GM12878 (cell line): ENCODE measurements around the gene PIP5K1A. TPM values are rescaled to one million over a fixed set of nuclear protein-coding genes. Genes with fewer than 3 reads are reported as not detected.

Experiments used
- ATAC-seq: fragments of 200-7000 bp; cut with Tn5 transposase; 3 replicates; pipeline ENCODE4 v1.9.1; 2020; ENCODE audit warnings: mild to moderate bottlenecking, moderate library complexity
- BruUV-seq: library from RNA; stranded (reverse); fragments of 400-500 nt; replicated peaks from 2 replicates; lab custom pipeline; 2021; lab: Mats Ljungman, UMichigan
- CTCF ChIA-PET: fragments of 300-600 bp; sonication (Branson Sonifier 250); formaldehyde crosslinking; extraction: SDS; loops from one replicate; lab custom pipeline; 2021; ENCODE audit warnings: inconsistent platforms; lab: Yijun Ruan, JAX
- POLR2A ChIA-PET: fragments of 350-600 bp; formaldehyde crosslinking; extraction: SDS; loops from one replicate; lab custom pipeline; 2021; ENCODE audit warnings: inconsistent platforms; lab: Charles Lee
- RAD21 ChIA-PET: fragments of 300-600 bp; sonication (Branson Sonifier 250); formaldehyde crosslinking; loops from one replicate; lab custom pipeline; 2023; ENCODE audit warnings: antibody characterized with exemption; ENCODE audit not compliant: unreplicated experiment; lab: Charles Lee
- SMC1A ChIA-PET: fragments of 300-600 bp; sonication (Branson Sonifier 250); formaldehyde crosslinking; loops from one replicate; lab custom pipeline; 2023; ENCODE audit not compliant: unreplicated experiment, uncharacterized antibody; lab: Charles Lee
- DNase-seq: peaks from one replicate; pipeline ENCODE4 v3.0.0-alpha.2; 2011; ENCODE audit warnings: low read depth, low spot score
- FAIRE-seq: peaks from 3 replicates; lab custom pipeline; 2011; peaks lifted over from hg19 to GRCh38; lab: Jason Lieb, UNC
- H2AFZ ChIP-seq: 2 replicates; pipeline ENCODE4 v1.6.0; 2011; ENCODE audit warnings: low read depth, low read length, control low read depth; ENCODE audit not compliant: control insufficient read depth
- H3K27ac ChIP-seq: 2 replicates; pipeline ENCODE4 v1.5.1; 2011; ENCODE audit warnings: control low read depth; ENCODE audit not compliant: control insufficient read depth, insufficient read depth
- H3K27me3 ChIP-seq, 2 experiments: replicated peaks in 1 of 2; 2 replicates each; pipeline versions ENCODE4 v1.6.0 to v1.6.1; 2011; ENCODE audit warnings: low read length in 1 of 2; ENCODE audit not compliant: control insufficient read depth in 2 of 2, insufficient read depth in 2 of 2
- H3K36me3 ChIP-seq, 2 experiments: 2 replicates each; pipeline ENCODE4 v1.5.1; 2011; ENCODE audit warnings: low read length in 1 of 2; ENCODE audit not compliant: control insufficient read depth in 2 of 2, insufficient read depth in 2 of 2
- H3K4me1 ChIP-seq: 2 replicates; pipeline ENCODE4 v1.6.1; 2011; ENCODE audit warnings: mild to moderate bottlenecking, low read length, moderate library complexity, mixed read lengths; ENCODE audit not compliant: control insufficient read depth, insufficient read depth
- H3K4me2 ChIP-seq: 2 replicates; pipeline ENCODE4 v1.6.0; 2011; ENCODE audit warnings: control low read depth; ENCODE audit not compliant: control insufficient read depth, insufficient read depth
- H3K4me3 ChIP-seq: fragments of 200-600 bp; sonication (generic); 2 replicates; pipeline ENCODE4 v1.5.1; 2016
- H3K79me2 ChIP-seq: 2 replicates; pipeline ENCODE4 v1.6.0; 2011; ENCODE audit warnings: low read length; ENCODE audit not compliant: control insufficient read depth, insufficient read depth
- H3K9ac ChIP-seq: 2 replicates; pipeline ENCODE4 v1.8.0; 2011; ENCODE audit warnings: low read length, control low read depth, mixed read lengths; ENCODE audit not compliant: control insufficient read depth, insufficient read depth
- H3K9me3 ChIP-seq: replicated peaks from 3 replicates; pipeline ENCODE4 v1.5.1; 2011; ENCODE audit warnings: mild to moderate bottlenecking, low read length; ENCODE audit not compliant: control insufficient read depth, insufficient read depth
- H4K20me1 ChIP-seq: 2 replicates; pipeline ENCODE4 v1.6.0; 2011; ENCODE audit not compliant: control insufficient read depth, insufficient read depth
- ATF7 ChIP-seq: fragments of 450-650 bp; IDR thresholded peaks from 2 replicates; pipeline ENCODE4 v1.6.1; 2016; ENCODE audit warnings: low read depth, mild to moderate bottlenecking
- EED ChIP-seq: sonication (generic); IDR thresholded peaks from 2 replicates; pipeline ENCODE4 v1.6.1; 2016; ENCODE audit warnings: antibody characterized with exemption, low read depth
- EGR1 ChIP-seq, 2 experiments: IDR thresholded peaks; 1 replicate in 1 of 2; 2 replicates in 1 of 2; pipeline ENCODE4 v1.6.1; 2011 to 2012; ENCODE audit warnings: low read depth in 2 of 2, low read length in 2 of 2, borderline replicate concordance in 1 of 2, mild to moderate bottlenecking in 1 of 2, moderate library complexity in 1 of 2
- MXI1 ChIP-seq: fragments of 150-350 bp; IDR thresholded peaks from 2 replicates; pipeline ENCODE4 v1.6.1; 2011; ENCODE audit warnings: low read depth, mild to moderate bottlenecking, inconsistent platforms, low read length, improper control_type of control experiment
- NR2F1 ChIP-seq: fragments of 450-650 bp; conservative IDR thresholded peaks from 2 replicates; pipeline ENCODE4 v1.6.1; 2017; ENCODE audit warnings: mild to moderate bottlenecking
- NRF1 ChIP-seq: conservative IDR thresholded peaks from 2 replicates; pipeline ENCODE4 v1.6.1; 2011; ENCODE audit warnings: mild to moderate bottlenecking, low read depth, low read length, improper control_type of control experiment
- POLR2AphosphoS5 ChIP-seq: IDR thresholded peaks from 2 replicates; pipeline ENCODE4 v1.6.1; 2011; ENCODE audit warnings: mild to moderate bottlenecking, low read length, inconsistent platforms
- RBBP5 ChIP-seq: fragments of 200-600 bp; sonication (generic); conservative IDR thresholded peaks from 2 replicates; pipeline ENCODE4 v1.6.1; 2016
- SIX5 ChIP-seq: IDR thresholded peaks from 2 replicates; pipeline ENCODE4 v1.6.1; 2011; ENCODE audit warnings: mild to moderate bottlenecking, low read depth, low read length, moderate library complexity; ENCODE audit not compliant: severe bottlenecking
- WRNIP1 ChIP-seq: IDR thresholded peaks from 2 replicates; pipeline ENCODE4 v1.6.1; 2011; ENCODE audit warnings: low read depth, low read length, improper control_type of control experiment, borderline replicate concordance
- ZBTB33 ChIP-seq: fragments of 450-650 bp; IDR thresholded peaks from 2 replicates; pipeline ENCODE4 v1.6.1; 2017; ENCODE audit warnings: mild to moderate bottlenecking
- WGBS: methylation state at CpG from one replicate; pipeline ENCODE4 v1.1.6; 2016; ENCODE audit warnings: low lambda C conversion rate; ENCODE audit not compliant: insufficient replicate concordance, insufficient coverage; ENCODE audit errors: missing lambda C conversion rate; 5-methylcytosine and 5-hydroxymethylcytosine counted together
- in situ Hi-C: fragments of 300-500 bp; cut with MboI; formaldehyde crosslinking; loops from 9 replicates; pipeline ENCODE4 v1.14.3; 2018; ENCODE audit warnings: mixed read lengths
- intact Hi-C: fragments of 100-400 bp; cut with micrococcal nuclease; formaldehyde crosslinking; loops from one replicate; pipeline ENCODE4 v1.14.2; 2022; ENCODE audit not compliant: unreplicated experiment
- polyA plus RNA-seq, 11 experiments: library from polyadenylated mRNA; depleted of rRNA in 4 of 11; unstranded in 6 of 11; stranded (reverse) in 5 of 11; fragments of >200 nt; fragmentation: Nextera tagmentation in 4 of 11; fragmentation: Illumina TruSeq in 1 of 11; extraction: Ambion mirVana in 4 of 11; extraction: Trizol in 1 of 11; gene quantifications; 1 replicate in 1 of 11; 2 replicates in 10 of 11; pipeline versions ENCODE4 v1.2.1 to v1.2.3, GENCODE V29; 2011 to 2016; ENCODE audit warnings: inconsistent platforms in 2 of 11, missing spikeins in 2 of 11, low read depth in 1 of 11
- total RNA-seq, 4 experiments: library from RNA; depleted of rRNA in 3 of 4; stranded (reverse); fragments of >200 nt in 3 of 4; fragmentation: Illumina TruSeq in 1 of 4; extraction: Trizol in 1 of 4; gene quantifications; 2 replicates each; pipeline versions ENCODE4 v1.2.1 to v1.2.3, GENCODE V29; 2013 to 2021
- TF ChIP-seq, protein P1 (sequence below): fragments of 450-650 bp; IDR thresholded peaks from 2 replicates; pipeline ENCODE4 v1.6.1; 2017; ENCODE audit warnings: mild to moderate bottlenecking, moderate library complexity

PIP5K1A gene
- total and polyA plus RNA-seq, 10 of the 15 experiments (the other 5 are each of a cell fraction or from before 2014, with no cell fraction given): 4.5 to 114 (median 51.5) TPM

DNA sequence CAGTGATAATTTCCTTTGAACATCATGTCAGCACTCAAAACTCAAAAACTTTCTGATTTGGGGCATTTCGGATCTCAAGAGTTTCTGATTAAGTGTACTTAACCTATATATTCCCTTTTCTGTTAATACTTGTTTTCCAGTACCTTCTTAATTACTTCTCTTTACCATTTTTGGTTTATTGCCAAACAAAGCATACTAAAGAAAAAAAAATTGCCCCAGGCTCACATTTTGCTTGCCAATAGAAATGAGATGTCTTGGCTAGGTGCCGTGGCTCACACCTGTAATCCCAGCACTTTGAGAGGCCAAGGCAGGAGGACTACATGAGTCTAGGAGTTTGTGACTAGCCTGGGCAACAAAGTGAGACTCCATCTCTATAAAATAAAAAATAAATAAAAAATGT is 61.0 kb downstream of the PIP5K1A start:
- no peak overlapping the region for H2AFZ ChIP-seq
- peaks cover 2 to 6% of the 10 kb centered on the region in 2 experiments; a peak in 3 of 4 replicates for H3K36me3 ChIP-seq
- H3K79me2 ChIP-seq: peaks cover 40% of the 10 kb centered on the region
- H3K9me3 ChIP-seq: no peaks in the 10 kb centered on the region
- ChIA-PET POLR2A (interaction anchor here (0.6 kb wide), 1 partner anchor 367 kb away, joined by 3 read pairs; no protein-coding TSS in a partner anchor), RAD21 (no interaction called here), SMC1A (no interaction called here), CTCF (interaction anchor here (1.2 kb wide), 1 partner anchor 13 kb away, joined by 3 read pairs; no protein-coding TSS in a partner anchor)
- WGBS: 97% methylated on average over 2 of the region's 2 CpGs
- no peaks in the 10 kb centered on the region for H4K20me1 ChIP-seq
- TF ChIP-seq ATF7 (no peak), RBBP5 (no peak), NR2F1 (no peak), MXI1 (no peak), EGR1 (IDR thresholded peaks at IDR 0.05; ENCODE audit: borderline replicate concordance in 1 of 2, low read depth in 2 of 2, low read length in 2 of 2) (no peak), ZBTB33 (no peak), SIX5 (no peak), WRNIP1 (no peak), NRF1 (no peak), POLR2AphosphoS5 (no peak), EED (no peak)
- TF ChIP-seq, protein P1, sequence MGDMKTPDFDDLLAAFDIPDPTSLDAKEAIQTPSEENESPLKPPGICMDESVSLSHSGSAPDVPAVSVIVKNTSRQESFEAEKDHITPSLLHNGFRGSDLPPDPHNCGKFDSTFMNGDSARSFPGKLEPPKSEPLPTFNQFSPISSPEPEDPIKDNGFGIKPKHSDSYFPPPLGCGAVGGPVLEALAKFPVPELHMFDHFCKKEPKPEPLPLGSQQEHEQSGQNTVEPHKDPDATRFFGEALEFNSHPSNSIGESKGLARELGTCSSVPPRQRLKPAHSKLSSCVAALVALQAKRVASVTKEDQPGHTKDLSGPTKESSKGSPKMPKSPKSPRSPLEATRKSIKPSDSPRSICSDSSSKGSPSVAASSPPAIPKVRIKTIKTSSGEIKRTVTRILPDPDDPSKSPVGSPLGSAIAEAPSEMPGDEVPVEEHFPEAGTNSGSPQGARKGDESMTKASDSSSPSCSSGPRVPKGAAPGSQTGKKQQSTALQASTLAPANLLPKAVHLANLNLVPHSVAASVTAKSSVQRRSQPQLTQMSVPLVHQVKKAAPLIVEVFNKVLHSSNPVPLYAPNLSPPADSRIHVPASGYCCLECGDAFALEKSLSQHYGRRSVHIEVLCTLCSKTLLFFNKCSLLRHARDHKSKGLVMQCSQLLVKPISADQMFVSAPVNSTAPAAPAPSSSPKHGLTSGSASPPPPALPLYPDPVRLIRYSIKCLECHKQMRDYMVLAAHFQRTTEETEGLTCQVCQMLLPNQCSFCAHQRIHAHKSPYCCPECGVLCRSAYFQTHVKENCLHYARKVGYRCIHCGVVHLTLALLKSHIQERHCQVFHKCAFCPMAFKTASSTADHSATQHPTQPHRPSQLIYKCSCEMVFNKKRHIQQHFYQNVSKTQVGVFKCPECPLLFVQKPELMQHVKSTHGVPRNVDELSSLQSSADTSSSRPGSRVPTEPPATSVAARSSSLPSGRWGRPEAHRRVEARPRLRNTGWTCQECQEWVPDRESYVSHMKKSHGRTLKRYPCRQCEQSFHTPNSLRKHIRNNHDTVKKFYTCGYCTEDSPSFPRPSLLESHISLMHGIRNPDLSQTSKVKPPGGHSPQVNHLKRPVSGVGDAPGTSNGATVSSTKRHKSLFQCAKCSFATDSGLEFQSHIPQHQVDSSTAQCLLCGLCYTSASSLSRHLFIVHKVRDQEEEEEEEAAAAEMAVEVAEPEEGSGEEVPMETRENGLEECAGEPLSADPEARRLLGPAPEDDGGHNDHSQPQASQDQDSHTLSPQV: no peak
- intact Hi-C loops: no loop called here
- DNase-seq (no peak), FAIRE-seq (no peak), ATAC-seq (no peak)
- no peak overlapping the region for H3K4me3 ChIP-seq
- no TSS peak for BruUV-seq
- no peaks in the 10 kb centered on the region for H3K27me3 ChIP-seq
- no peak overlapping the region for H3K9ac ChIP-seq
- no peaks in the 10 kb centered on the region; the same call in 1 of the 2 replicates for H3K4me1 ChIP-seq
- in situ Hi-C loops: no loop called here
- no peak overlapping the region for H3K27ac ChIP-seq
- H3K4me2 ChIP-seq: no peak overlapping the region
